Psoas muscle (tissue), 8 donors: ENCODE data around the gene STARD9. TPM values are rescaled to one million over a fixed set of nuclear protein-coding genes. Genes with fewer than 3 reads are reported as not detected.

ENCODE experiments used
- ATAC-seq, 4 donors: fragments of 200-7000 bp; cut with Tn5 transposase; one replicate each; pipeline ENCODE4 v1.9.1; 2020; ENCODE audit warnings: moderate library complexity in 3 of 4, mild to moderate bottlenecking in 2 of 4
- DNase-seq, 2 donors: peaks; one replicate each; pipeline ENCODE4 v3.0.0-alpha.2; 2020
- H3K27ac ChIP-seq: fragments of 200-600 bp; one replicate; pipeline ENCODE4 v1.8.0; 2022
- H3K27me3 ChIP-seq, 3 donors: fragments of 200-600 bp in 1 of 3; one replicate each; pipeline versions ENCODE4 v1.6.1 to v1.8.0; 2013 to 2022; ENCODE audit warnings: low read length in 2 of 3, mild to moderate bottlenecking in 2 of 3, moderate library complexity in 1 of 3; ENCODE audit not compliant: insufficient read depth in 3 of 3
- H3K36me3 ChIP-seq, 2 donors: fragments of 200-600 bp in 1 of 2; one replicate each; pipeline versions ENCODE4 v1.6.1 to v1.8.0; 2013 to 2022; ENCODE audit warnings: low read depth in 1 of 2, mild to moderate bottlenecking in 1 of 2, moderate library complexity in 1 of 2; ENCODE audit not compliant: insufficient read depth in 1 of 2
- H3K4me1 ChIP-seq: fragments of 200-600 bp; one replicate; pipeline ENCODE4 v1.8.0; 2022
- H3K4me3 ChIP-seq: fragments of 200-600 bp; one replicate; pipeline ENCODE4 v1.8.0; 2022; ENCODE audit warnings: mild to moderate bottlenecking
- H3K9me3 ChIP-seq: fragments of 200-600 bp; one replicate; pipeline ENCODE4 v1.8.0; 2022
- WGBS, 3 donors: extraction: QIAGEN DNeasy Blood & Tissue Kit; methylation state at CpG; one replicate each; pipeline versions ENCODE4 v1.1.6 to v1.1.7; 2013; 5-methylcytosine and 5-hydroxymethylcytosine counted together
- intact Hi-C, 2 donors: fragments of 100-400 bp; cut with DNase I; formaldehyde crosslinking; loops; one replicate each; pipeline versions ENCODE4 v1.11.0 to v1.14.2; 2022
- polyA plus RNA-seq, 3 donors: library from polyadenylated mRNA; stranded (reverse); fragments of 200-250 nt; gene quantifications; one replicate each; pipeline ENCODE4 v1.2.3, GENCODE V29; 2013
- total RNA-seq, 4 donors: library from RNA; stranded (reverse); fragmentation: NEBNext Ultra II Directional in 2 of 4; extraction: Animal tissue kit (Norgen Biotek cat#: 25700) in 2 of 4; gene quantifications; one replicate each; pipeline versions ENCODE4 v1.2.1 to v1.2.4, GENCODE V29; 2021 to 2023
- TF ChIP-seq, protein P1 (sequence below): fragments of 200-600 bp; IDR thresholded peaks from one replicate; pipeline ENCODE4 v1.8.0; 2022; ENCODE audit warnings: antibody characterized with exemption
- donor health status: healthy with polysubstance abuse.
- donor health status: DM: no; HTN: no; CAD: no; lungs with moderate emphysema.
- donor health status: Bipolar disorder and iron deficiency.
- donor health status: healthy.
- donor health status: DM: yes; HTN: yes; CAD: no.
- donor health status: DM: no; HTN: no; CAD: no.
- donor health status: DM: no; HTN: no; CAD: no.
- donor health status: DM: yes; HTN: yes; CAD: no.

Gene STARD9
- total and polyA plus RNA-seq, 7 donors, result 0.65 to 4.1 (median 1.7) TPM

DNA sequence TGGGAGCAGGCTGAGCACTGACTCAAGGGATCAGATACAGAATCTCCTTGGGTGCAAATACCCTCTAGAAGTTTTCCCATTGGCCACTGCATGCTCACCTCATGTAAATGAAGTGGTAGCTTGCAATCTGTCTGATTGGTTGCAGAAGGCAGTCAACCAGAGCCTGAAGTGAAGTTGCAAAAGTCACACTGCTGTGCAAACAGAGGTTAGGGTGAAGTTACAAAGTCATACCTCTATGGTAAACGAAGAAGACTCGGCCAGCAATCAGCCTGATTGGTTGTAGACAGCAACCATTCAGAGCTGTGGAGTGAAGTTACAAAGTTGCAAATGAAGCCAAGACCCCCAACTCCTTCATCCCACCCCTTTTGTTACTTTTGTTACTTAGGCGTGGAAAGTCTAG is 27.1 kb downstream of the STARD9 start:
- intact Hi-C loops, result no loop called here
- DNase-seq, result no peak
- H3K4me3 ChIP-seq, result no peak overlapping the region
- 92 to 95% (median 92%) methylated on average over 3 of the region's 3 CpGs for WGBS, 3 donors
- ATAC-seq, result no peak
- H3K36me3 ChIP-seq, result peaks cover 0 to 2% of the 10 kb centered on the region in 2 donors
- H3K27ac ChIP-seq, result no peak overlapping the region
- H3K4me1 ChIP-seq, result peaks cover 21% of the 10 kb centered on the region
- TF ChIP-seq, protein P1, sequence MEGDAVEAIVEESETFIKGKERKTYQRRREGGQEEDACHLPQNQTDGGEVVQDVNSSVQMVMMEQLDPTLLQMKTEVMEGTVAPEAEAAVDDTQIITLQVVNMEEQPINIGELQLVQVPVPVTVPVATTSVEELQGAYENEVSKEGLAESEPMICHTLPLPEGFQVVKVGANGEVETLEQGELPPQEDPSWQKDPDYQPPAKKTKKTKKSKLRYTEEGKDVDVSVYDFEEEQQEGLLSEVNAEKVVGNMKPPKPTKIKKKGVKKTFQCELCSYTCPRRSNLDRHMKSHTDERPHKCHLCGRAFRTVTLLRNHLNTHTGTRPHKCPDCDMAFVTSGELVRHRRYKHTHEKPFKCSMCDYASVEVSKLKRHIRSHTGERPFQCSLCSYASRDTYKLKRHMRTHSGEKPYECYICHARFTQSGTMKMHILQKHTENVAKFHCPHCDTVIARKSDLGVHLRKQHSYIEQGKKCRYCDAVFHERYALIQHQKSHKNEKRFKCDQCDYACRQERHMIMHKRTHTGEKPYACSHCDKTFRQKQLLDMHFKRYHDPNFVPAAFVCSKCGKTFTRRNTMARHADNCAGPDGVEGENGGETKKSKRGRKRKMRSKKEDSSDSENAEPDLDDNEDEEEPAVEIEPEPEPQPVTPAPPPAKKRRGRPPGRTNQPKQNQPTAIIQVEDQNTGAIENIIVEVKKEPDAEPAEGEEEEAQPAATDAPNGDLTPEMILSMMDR, result no peak
- no peaks in the 10 kb centered on the region for H3K9me3 ChIP-seq
- H3K27me3 ChIP-seq, result no peaks in the 10 kb centered on the region

DNA sequence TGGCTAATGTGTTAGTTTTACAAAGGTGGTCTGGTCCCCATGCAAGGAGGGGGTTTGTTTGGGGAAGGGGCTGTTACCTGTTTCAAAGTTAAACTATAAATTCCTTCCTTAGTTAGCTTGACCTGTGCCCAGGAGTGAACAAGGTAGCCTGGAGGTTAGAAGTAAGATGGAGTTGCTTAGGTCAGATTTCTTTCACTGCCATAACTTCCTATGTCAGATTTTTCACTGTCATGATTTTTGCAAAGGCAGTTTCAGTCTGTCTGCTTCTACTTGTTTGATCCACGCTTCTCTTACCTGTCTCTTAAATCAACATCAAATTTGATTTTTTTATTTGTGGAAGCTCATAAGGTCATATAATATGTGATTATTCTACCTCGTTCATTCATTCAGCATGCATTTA is 28.6 kb downstream of the STARD9 start:
- intact Hi-C loops, result no loop called here
- TF ChIP-seq, protein P1, result no peak
- 93% methylated on average over 2 of the region's 2 CpGs for WGBS, 3 donors
- ATAC-seq (no peak), DNase-seq (no peak)
- H3K9me3 ChIP-seq, result no peaks in the 10 kb centered on the region
- peaks cover 0 to 2% of the 10 kb centered on the region in 2 donors for H3K36me3 ChIP-seq
- no peaks in the 10 kb centered on the region for H3K27me3 ChIP-seq
- peaks cover 30% of the 10 kb centered on the region for H3K4me1 ChIP-seq
- H3K27ac ChIP-seq, result no peak overlapping the region
- H3K4me3 ChIP-seq, result no peak overlapping the region

DNA sequence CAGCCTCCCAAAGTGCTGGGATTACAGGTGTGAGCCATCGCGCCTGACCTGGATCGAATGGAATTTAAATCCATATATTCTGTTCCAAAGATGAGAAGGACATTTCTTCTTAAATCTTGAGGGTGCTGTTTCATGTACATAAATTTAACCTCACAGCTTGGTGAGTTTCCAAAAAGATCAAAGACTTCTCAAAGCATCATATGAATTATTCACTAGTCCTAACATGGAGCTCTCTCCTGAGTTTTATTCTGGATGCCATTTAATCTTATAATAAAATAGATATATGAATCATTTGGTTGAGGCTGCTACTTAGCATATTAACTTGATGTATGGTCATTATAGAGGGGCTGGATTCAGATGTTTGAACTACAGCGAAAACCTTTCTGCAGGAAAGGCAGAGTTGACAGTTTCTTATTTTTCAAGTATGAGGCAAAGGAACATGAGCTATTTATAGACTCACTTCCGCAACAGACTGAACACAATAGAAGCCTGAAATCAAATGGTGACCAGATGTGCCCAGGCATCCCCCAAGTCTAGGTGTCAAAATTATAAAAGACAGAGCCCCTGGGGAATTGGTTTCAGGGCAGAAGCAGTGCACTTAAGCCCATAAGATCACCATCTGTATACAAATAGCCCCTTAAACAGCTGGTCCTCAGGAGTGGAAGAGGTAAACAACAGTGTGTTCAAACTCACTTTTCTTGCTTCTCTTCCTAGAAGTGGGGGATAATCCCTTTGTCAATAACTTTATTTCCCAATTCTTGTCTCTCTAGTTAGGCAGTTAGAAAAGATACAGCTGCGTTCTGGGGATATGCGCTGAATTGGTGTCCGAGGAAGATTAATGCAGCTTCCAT is 29.7 kb downstream of the STARD9 start:
- no peaks in the 10 kb centered on the region for H3K27me3 ChIP-seq
- 54 to 63% (median 60%) methylated on average over 8 of the region's 8 CpGs for WGBS, 3 donors
- TF ChIP-seq, protein P1, result no peak
- H3K36me3 ChIP-seq, result no peaks in the 10 kb centered on the region
- peak overlapping the region; percentile 21 for H3K27ac ChIP-seq
- H3K9me3 ChIP-seq, result no peaks in the 10 kb centered on the region
- intact Hi-C loops, result no loop called here
- H3K4me3 ChIP-seq, result no peak overlapping the region
- no peak for DNase-seq
- H3K4me1 ChIP-seq, result peaks cover 30% of the 10 kb centered on the region
- ATAC-seq, result peak in 2 of 4 donors; percentile 56 to 64

GRCh38 chr15:42605796-42606195 is 30.4 kb downstream of the STARD9 start:
- no peak for ATAC-seq
- no peak for DNase-seq
- TF ChIP-seq, protein P1, result no peak
- 41 to 67% (median 67%) methylated on average over 3 of the region's 3 CpGs for WGBS, 3 donors
- Histone ChIP-seq H3K36me3 (no peaks in the 10 kb centered on the region), H3K4me3 (no peak overlapping the region), H3K27me3 (no peaks in the 10 kb centered on the region), H3K27ac (no peak overlapping the region), H3K4me1 (peaks cover 30% of the 10 kb centered on the region), H3K9me3 (no peaks in the 10 kb centered on the region)
- intact Hi-C loops, result no loop called here
